Measurements from ENCODE around the gene ANKRD23.
"Not testable (repeated sequence)": the region's sequence is repeated elsewhere in the genome, so short reads cannot be mapped to it uniquely, and the experiment has no call there.

Gene ANKRD23

DNA sequence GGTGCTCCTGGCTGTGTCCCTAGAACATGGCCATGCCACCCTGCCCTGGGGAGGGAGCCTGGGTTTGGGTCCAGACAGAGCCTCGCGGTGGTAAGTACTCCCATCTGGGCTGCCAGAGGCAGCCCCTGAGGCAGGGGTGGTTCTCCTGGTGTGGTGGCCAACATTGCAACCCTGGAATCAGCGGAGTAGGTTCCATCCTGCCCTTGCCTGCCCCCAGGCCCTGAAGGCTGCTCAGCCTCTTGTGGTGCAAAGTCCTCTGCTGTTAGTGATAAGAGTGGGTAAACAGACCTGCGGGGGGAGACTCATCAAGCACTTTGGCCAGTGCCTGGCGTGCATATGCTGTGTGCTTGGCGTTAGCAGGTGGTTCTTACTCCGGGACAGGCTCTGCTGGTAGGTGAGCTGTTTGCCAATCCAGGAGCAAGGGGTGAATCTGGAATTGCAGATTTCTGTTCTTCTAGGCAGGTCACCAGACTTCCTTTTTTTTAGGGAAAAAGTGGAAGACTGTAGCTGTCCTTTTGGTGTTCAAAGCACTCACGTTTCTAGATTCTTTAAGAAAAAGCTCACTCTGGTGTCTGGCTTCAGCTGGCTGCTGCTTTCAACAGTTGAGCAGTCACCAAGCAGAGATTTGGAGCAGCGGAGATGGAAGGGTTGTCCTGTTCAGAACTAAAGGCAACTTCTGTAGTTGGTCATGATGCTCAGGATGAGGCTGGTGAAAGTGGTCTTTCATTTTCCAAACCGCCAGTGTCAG, 24.5 kb downstream of the ANKRD23 start:
- DNase-seq (ENCODE audit: low read depth in 2 of 3, low spot score in 2 of 3) = no peak

DNA sequence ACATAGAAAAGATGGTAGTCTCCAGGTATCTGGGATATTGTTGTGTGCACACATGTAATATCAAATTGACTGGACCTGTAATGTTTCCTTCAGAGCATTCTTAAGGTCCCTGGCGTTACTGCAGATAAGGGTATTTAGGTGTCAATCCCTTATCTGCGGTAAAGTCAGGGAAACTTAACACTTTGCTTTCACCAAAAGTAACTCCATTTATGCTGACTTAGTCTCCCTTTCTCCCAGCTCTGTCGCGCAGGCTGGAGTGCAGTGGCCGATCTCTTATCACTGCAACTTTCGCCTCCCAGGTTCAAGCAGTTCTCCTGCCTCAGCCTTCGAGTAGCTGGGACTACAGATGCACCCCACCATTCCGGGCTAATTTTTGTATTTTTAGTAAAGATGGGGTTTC, 25.9 kb downstream of the ANKRD23 start:
- DNase-seq (ENCODE audit: low read depth in 2 of 3, low spot score in 2 of 3) = no peak

DNA sequence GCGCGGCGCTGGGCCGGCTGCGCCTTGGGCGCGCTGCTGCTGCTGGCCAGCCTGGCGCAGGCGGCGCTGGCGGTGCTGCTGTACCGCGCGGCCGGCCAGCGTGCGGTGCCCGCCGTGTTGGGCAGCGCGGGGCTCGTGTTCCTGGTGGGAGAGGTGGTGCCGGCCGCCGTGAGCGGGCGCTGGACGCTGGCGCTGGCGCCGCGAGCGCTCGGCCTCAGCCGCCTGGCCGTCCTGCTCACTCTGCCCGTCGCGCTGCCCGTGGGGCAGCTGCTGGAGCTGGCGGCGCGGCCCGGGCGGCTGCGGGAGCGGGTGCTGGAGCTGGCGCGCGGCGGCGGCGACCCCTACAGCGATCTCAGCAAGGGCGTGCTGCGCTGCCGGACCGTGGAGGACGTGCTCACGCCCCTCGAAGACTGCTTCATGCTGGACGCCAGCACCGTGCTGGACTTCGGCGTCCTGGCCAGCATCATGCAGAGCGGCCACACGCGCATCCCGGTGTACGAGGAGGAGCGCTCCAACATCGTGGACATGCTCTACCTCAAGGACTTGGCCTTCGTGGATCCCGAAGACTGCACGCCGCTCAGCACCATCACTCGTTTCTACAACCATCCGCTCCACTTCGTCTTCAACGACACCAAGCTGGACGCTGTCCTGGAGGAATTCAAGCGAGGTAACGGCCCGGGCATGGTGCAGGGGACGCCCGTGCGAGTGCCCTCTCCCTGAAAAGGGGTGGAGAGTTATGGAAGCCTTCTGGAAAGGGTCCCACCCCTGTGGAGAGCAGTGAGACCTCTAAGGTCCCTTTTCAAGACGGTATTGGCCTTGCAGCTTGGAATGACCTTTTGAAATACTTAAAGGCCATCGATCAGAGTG, 26.8 kb downstream of the ANKRD23 start:
- DNase-seq (ENCODE audit: low read depth in 2 of 3, low spot score in 2 of 3) = no peak

DNA sequence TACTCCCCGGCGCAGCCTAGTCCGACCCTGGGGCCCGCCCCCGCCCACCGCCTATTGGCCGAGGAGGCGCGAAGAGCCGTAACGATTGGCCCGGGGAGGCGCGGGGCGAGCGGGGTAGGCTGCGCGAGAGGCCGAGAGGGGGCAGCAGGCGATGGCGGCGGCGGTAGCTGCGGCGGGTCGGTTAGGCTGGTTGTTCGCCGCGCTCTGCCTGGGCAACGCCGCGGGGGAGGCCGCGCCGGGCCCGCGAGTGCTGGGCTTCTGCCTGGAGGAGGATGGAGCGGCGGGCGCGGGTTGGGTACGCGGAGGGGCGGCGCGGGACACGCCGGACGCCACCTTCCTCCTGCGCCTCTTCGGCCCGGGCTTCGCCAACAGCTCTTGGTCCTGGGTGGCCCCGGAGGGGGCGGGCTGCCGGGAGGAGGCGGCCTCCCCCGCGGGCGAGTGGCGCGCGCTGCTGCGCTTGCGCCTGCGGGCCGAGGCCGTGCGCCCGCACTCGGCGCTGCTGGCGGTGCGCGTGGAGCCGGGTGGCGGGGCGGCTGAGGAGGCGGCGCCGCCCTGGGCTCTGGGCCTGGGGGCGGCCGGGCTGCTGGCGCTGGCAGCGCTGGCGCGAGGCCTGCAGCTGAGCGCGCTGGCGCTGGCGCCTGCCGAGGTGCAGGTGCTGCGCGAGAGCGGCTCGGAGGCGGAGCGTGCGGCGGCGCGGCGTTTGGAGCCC, 27.5 kb downstream of the ANKRD23 start, which contains the start of gene CNNM3:
TSS of gene CNNM3 (plus strand) at position 142 of the 709 bp plus-strand sequence. CDS start at position 152, 10 bp downstream.
- peak; percentile 90 to 93 (median 90) for DNase-seq (ENCODE audit: low read depth in 2 of 3, low spot score in 2 of 3)

DNA sequence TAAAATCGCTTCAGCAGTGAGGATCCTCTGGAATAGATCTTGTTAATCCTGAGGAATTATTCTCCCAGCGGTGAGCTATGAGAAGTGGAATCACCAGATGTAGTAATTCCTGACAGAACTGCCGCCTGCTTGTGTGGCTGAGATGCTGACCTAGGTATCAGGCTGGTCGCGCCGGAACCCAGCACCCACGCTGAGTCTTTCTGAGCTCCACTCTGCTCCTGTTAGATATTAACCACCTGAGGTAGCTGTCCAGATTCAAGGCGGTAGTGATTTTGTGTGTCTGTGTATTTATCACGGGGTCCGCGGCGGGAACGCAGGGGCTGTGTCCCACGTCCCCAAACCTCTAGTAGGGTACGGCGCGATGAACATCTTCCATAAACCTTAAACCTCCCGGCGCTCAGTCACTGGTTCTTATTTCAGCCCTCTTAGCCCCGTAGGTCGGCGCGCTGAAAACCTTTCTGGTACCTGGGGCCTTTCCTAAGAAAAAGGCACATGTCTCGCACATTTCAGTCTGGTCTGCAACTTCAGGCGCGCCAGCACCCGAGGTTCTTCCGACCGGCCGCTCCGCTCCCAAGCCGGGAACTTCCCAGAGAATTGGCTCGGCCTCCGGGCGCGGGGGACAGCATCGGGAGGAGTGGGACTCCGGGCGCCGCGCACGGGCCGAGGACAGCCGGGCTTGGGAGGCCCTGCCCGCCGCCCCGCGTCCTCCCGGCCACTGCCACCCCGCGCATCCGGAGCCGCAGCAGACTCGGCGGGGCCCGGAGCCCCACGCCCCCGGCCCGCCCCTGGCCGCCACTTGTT, 28.3 kb downstream of the ANKRD23 start:
- DNase-seq (ENCODE audit: low read depth in 2 of 3, low spot score in 2 of 3) = no peak

DNA sequence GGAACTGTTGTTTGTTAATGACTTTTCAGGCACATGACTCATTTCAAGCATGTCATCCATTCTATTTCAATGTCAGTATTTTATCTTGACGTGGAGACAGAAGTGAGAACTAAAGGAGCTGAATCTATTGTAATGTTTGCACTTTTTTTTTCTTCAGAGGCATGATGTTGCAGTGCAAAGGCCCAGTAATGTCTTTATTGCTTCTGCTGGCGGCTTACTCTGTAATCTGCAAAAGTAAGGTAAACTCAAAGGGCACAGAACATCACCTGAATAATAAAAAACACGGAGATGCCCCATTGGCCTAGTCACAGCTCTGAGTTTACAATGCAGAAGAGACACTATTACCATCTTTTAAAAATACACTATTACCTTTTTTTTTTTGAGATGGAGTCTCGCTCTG, 30.2 kb downstream of the ANKRD23 start:
- DNase-seq (ENCODE audit: low read depth in 2 of 3, low spot score in 2 of 3) = no peak

DNA sequence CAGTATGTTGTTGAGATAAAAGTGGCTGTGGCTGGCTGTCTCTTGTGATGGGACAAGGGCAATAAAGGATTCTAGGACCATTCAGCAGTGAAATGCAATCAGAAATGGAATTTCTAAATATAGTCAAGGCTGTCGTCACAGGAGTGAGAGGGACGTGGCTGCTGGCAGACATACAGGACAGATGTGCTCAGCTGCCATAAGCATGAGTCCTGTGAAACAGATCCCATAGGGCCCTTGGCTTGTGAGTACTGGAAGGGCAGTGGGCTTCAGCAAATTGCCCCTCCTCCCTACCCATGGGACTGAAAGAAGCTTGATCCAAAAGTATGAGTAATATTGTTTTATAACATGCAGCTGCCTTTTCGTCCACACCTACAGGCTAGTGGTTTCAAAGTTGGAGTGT, 31.9 kb downstream of the ANKRD23 start:
- no peak for DNase-seq (ENCODE audit: low read depth in 2 of 3, low spot score in 2 of 3)

DNA sequence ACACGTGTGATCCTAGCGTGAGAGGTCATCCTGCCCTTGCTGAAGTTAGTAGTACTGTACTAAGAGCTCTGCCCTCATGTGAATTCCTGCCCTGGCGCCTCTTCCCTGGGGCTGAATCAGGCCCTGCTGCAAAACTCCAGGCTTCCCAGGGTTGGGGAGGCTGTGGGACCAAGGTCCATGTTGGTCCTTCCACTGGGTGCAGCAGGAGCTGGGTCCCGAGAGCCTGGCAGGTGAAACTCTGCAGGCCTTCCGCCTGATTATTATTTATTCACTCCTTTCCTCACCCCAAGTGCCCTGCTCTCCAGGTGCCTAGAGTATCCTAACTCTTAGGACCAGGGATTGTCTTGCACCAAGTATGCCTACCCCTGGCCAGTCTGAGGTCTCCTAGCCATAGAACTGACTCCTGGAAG, 33.0 kb downstream of the ANKRD23 start:
- no peak for DNase-seq (ENCODE audit: low read depth in 2 of 3, low spot score in 2 of 3)

DNA sequence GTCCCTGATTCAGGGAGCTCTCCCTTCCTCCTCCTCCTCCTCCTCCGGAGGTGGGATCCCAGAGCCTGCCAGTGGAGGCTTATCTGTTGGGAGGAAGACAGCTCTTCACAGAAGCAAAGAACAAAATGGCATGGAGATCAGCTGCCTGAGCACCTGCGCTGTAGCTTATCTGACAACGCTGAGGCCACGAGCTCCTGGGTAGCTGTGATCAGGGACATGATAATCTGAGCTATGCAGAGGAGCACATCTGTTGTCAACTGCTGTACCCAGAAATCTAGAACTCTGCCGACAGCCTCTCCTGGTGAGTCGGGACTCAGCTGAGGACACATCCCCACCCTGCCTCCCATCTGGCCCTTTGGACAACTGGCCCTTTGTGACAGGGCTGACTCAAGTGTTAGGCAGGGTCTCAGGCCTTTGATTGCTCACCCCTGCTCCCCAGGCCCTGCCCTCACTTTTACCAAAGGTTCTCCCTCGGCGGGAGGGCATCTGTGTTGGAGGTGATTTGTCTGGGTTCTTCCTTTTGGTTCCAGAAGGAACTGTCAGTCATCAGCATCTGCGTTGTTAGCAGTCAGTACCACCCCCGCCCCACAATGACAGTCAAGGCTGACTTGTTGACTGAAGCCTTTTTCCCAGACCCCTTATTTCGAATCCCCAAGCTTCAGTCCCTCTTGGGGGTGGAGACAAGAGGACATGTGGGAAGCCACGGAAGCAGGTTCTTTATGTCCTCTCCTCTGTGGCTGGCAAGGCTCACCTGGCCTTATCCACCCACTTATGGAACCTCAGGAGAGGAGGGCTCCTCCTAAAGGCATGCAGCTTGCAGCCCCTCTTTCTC, 33.7 kb downstream of the ANKRD23 start:
- no peak for DNase-seq (ENCODE audit: low read depth in 2 of 3, low spot score in 2 of 3)

DNA sequence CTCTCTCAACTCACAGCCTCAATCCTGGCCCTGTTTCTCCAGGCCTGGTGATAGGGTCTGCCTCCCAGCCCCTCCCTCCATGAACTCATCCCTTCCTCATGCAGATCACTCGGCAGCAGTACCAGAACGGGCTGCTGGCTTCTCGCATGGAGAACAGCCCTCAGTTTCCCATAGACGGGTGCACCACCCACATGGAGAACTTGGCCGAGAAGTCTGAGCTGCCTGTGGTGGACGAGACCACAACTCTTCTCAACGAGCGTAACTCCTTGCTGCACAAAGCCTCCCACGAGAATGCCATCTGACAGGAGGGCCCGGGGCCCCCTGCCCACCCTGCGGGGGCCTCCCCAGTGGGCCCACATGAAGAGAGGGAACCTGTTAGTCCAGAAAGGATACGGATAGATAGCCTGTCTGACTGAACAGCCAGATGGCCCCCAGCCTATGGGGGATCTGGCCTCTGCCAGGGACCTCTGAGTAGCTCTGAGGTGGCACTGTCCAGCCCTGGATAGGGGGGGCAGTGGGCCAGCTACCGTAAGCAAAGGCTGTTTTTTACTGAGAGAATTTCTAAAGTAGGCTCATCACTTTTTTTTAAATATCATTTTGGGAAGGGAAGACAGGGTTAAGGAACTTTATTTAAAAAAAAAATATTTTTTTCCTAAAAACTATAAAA, 34.5 kb downstream of the ANKRD23 start:
- DNase-seq (ENCODE audit: low read depth in 2 of 3, low spot score in 2 of 3) = no peak

DNA sequence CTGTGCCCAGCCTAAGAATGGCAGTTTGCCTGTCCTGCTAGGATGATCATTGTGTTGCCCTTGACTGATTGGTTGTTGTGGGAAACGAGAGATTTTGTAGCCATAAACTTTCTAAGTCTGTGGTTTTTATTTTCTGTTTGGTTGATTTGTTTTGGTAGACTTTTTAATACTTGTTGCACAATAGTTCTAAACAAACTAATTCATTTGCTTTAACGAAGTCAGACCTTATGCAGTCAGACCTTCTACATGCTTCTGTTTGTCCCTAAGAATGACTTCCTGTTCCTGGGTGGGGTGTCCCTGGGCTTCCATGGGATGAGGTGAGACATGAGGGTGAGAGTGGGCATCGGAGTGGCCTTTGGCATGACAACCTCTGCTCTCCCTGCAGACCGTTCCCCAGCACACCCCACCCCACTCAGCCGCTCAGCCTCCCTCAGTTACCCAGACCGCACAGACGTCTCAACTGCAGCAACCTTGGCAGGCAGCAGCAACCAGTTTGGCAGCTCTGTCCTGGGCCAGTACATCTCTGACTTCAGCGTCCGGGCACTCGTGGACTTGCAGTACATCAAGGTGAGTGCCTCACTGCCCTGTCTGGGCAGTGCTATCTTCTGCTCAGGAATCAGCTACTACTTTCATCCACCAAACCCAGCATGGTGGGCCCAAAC, 35.5 kb downstream of the ANKRD23 start:
- no peak for DNase-seq (ENCODE audit: low read depth in 2 of 3, low spot score in 2 of 3)

DNA sequence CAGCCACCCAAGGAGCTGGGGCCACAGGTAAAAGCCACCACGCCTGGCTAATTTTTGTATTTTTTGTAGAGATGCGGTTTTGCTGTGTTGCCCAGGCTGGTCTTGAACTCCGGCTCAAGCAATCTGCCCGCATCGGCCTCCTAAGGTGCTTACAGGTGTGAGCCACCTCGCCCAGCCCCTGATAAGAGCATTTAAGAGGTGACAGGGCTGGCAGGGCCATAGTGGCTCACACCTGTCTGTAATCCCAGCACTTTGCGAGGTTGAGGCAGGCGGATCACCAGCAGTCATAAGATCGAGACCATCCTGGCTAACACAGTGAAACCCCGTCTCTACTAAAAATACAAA, 36.7 kb downstream of the ANKRD23 start:
- no peak for DNase-seq (ENCODE audit: low read depth in 2 of 3, low spot score in 2 of 3)

DNA sequence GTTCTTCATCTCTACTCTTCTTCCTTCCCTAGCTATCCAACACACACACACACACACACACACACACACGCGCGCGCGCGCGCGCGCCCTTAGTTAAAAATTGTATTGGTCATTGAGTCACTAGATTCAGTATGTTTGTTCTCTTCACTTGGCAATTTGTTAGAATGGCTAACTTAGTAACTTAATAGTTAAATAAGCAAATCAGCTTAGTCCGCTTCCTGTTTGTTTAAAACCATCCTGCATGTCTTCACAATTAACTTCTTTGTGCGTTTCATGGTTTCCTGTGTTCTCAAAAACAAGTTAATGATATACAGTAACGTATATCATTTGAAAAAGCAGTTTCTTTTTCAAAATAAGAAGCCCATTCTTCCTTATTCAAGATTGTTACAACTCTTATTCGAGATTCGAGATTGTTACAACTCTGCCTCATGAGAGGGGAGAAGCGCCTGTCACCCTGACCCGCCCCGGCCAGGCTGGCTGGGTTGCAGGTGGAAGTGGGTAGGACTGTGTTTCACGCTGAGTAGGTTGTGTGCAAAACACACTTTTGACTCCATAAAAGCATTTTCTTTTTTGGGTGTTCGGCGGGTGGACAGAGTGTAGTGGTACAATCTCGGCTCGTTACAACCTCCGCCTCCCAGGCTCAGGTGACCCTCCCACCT, 37.2 kb downstream of the ANKRD23 start:
- DNase-seq (ENCODE audit: low read depth in 2 of 3, low spot score in 2 of 3) = no peak

DNA sequence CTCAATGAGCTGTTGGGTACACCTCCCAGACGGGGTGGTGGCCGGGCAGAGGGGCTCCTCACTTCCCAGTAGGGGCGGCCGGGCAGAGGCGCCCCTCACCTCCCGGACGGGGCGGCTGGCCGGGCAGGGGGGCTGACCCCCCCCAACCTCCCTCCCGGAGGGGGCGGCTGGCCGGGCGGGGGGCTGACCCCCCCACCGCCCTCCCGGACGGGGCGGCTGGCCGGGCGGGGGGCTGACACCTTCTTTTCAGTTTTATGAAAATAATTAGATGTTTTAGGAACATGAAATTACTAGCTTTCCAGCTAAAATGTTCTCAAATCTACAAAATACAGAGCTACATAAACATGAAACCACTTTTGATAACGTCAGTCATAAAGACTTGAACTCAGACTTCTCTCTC, 37.9 kb downstream of the ANKRD23 start:
- DNase-seq (ENCODE audit: low read depth in 2 of 3, low spot score in 2 of 3) = not testable (repeated sequence)

DNA sequence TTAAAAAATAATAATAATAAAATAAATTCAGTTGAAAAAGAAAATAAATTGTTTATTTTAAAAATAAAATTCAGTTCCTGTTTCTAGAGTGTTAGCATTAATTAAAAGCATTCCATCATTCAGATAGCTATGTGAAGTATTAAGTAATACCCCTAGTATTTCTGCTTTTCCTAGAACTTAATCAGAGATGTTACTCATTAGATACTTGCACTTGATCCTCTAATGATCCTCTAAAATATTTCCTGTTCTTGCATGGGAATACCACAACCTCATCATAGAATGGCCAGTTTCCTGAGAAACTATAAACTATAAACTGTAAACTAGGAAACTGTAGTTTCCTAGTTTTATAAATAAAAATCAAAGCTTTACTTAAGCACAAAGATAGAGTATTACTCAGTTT, 38.8 kb downstream of the ANKRD23 start:
- no peak for DNase-seq (ENCODE audit: low read depth in 2 of 3, low spot score in 2 of 3)

DNA sequence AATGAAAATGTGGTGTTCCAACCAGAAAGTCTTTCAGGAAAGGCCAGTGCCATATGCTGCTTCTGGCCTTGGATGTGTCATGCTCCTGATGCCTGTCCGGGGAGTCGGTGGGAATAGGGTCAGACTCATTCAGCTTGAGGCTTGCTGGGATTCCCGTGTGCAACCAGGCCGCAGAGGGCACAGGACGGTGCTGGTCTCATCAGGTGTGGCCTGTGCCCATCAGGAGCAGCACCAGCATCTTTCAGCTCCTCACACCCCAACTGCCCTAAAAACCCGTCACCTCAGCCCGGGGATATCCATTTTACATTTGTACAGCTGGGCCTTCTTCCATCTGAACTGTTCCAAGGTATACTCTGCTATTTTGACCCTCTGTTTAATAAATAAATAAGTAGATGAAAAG, 41.1 kb downstream of the ANKRD23 start:
- DNase-seq (ENCODE audit: low read depth in 2 of 3, low spot score in 2 of 3) = no peak

DNA sequence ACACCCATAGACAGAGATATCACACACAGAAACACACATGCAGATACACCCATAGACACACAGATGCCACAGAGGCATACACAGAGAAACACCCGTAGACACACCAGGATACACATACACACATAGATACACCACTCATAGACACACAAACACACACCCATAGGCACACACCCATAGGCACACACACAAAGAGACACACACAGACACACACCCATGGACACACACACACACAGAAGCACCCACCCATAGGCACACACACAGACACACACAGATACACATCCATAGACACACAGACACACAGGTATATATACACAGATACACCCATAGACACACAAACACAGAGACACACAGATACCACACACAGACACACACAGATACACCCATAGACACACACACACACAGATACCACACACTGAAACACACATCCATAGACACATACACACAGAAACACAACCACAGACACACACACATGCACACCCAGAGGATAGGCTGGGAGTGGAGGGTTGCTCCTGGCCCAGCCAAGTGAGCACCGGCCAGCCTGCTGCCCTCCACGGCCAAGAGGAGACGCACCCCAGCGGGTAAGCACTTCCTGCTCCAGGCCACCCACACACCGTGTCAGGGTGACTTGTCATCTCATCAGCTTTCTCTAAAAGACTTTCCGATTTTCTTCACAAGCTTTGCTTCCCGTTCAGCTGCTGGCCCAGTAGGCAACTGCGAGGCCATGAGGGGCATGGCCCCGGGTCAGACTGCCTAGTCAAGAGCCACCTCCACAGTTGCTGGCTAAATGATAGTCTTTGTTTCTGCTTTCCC, 41.8 kb downstream of the ANKRD23 start:
- DNase-seq (ENCODE audit: low read depth in 2 of 3, low spot score in 2 of 3) = no peak
